ENCODE measurements around the gene TRIM7. TPM values are rescaled to one million over a fixed set of nuclear protein-coding genes. Genes with fewer than 3 reads are reported as not detected.

TRIM7 gene
- total and polyA plus RNA-seq, 7 donors: 0.55 to 5.3 (median 1.2) TPM

GRCh38 chr5:181153814-181154213 is 51.2 kb downstream of the TRIM7 start:
- Histone ChIP-seq H3K27ac (no peak overlapping the region), H3K4me3 (no peak overlapping the region), H3K9me3 (no peaks in the 10 kb centered on the region), H3K27me3 (peaks cover 0 to 27% (median 10%) of the 10 kb centered on the region in 3 donors), H3K4me1 (no peaks in the 10 kb centered on the region), H3K36me3 (no peaks in the 10 kb centered on the region)
- intact Hi-C loops (cut with DNase I): no loop called here
- no peak for TF ChIP-seq EP300 (IDR thresholded peaks at IDR 0.05)
- TF ChIP-seq POLR2A (IDR thresholded peaks at IDR 0.05): no peak
- TF ChIP-seq CTCF (IDR thresholded peaks at IDR 0.05): no peak
- TF ChIP-seq POLR2AphosphoS5 (IDR thresholded peaks at IDR 0.05): no peak
- 58 to 84% methylated on average over 5 of the region's 5 CpGs for WGBS, 2 donors
- DNase-seq: no peak

GRCh38 chr5:181152406-181152805 is 52.6 kb downstream of the TRIM7 start:
- Histone ChIP-seq H3K4me1 (no peaks in the 10 kb centered on the region), H3K4me3 (no peak overlapping the region), H3K9me3 (no peaks in the 10 kb centered on the region), H3K36me3 (no peaks in the 10 kb centered on the region), H3K27ac (no peak overlapping the region), H3K27me3 (peaks cover 0 to 41% (median 14%) of the 10 kb centered on the region in 3 donors)
- no peak for DNase-seq
- TF ChIP-seq EP300 (IDR thresholded peaks at IDR 0.05) (no peak), POLR2AphosphoS5 (IDR thresholded peaks at IDR 0.05) (no peak), CTCF (IDR thresholded peaks at IDR 0.05) (no peak), POLR2A (IDR thresholded peaks at IDR 0.05) (no peak)
- WGBS, 2 donors: 77 to 80% methylated on average over 9 of the region's 9 CpGs
- intact Hi-C loops (cut with DNase I): no loop called here

DNA sequence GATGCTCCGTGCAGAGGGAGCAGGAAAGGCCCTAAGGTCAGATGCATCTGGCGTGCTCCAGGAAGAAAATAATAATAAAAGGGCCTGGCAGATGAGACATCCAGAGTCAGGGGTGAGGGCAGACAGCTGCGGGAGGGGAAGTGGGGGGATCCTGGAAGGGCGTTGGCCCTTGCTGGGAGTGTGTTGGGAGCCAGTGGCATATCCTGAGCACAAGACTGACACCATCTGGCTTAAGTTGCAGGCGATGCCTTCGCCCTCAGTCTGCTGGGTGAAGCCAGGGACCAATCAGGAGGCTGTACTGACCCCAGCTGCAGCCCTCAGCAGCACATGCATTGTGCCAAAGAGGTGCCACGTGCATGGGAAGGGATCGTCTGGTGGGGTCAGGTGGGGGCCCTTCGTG is 53.9 kb downstream of the TRIM7 start:
- no peak for DNase-seq
- H3K9me3 ChIP-seq: no peaks in the 10 kb centered on the region
- 20 to 31% methylated on average over 9 of the region's 9 CpGs for WGBS, 2 donors
- intact Hi-C loops (cut with DNase I): no loop called here
- no peaks in the 10 kb centered on the region for H3K36me3 ChIP-seq
- no peak for TF ChIP-seq POLR2A (IDR thresholded peaks at IDR 0.05)
- TF ChIP-seq EP300 (IDR thresholded peaks at IDR 0.05): no peak
- TF ChIP-seq CTCF (IDR thresholded peaks at IDR 0.05): no peak
- no peak for TF ChIP-seq POLR2AphosphoS5 (IDR thresholded peaks at IDR 0.05)
- no peak overlapping the region for H3K4me3 ChIP-seq
- no peaks in the 10 kb centered on the region for H3K4me1 ChIP-seq
- H3K27me3 ChIP-seq: peaks cover 0 to 49% (median 14%) of the 10 kb centered on the region in 3 donors
- H3K27ac ChIP-seq: no peak overlapping the region

DNA sequence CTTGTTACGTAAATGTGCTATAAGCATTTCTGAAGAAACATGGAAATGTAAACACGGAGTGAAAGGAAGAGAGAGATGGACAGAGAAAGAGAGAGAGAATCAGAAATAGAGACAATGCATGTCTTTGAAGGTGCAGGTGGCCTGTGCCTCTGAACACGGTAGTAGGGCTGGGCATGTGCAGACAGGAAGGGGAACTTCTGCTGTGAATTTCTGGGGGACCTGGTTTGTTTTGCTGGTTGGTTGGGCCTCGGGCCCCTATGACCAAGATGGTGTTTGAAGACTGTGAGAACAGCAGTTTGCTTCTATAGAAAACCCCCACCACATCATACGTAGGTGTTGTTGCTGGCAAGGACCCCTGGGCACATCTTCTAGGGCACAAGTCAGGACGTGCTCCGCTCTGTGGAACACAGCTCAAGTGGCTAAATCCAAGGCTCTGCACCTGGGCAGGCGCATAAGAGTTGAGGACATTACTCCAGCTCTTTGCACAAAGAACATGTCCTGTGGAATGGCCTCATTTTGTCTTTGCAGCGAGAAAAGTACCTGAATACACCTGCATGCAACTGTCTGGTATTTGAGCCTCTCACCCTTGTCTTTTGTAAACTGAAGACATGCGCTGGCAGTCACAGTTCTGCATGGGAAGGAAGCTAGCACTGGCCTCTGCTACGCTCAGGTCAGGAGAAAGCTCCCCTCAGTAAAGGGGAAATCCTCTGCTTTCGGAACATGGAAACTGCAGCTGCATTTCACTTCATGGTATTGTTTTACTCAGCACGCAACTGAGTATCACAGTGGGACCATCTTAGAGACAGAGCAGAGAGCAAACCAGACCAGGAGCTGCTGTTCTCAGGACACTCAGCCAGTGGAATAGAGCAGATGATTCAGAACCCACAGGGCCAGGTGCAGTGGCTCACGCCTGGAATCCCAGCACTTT is 54.9 kb downstream of the TRIM7 start:
- Histone ChIP-seq H3K4me3 (no peak overlapping the region), H3K9me3 (no peaks in the 10 kb centered on the region), H3K27me3 (peaks cover 0 to 45% (median 14%) of the 10 kb centered on the region in 3 donors), H3K36me3 (no peaks in the 10 kb centered on the region), H3K27ac (no peak overlapping the region), H3K4me1 (no peaks in the 10 kb centered on the region)
- DNase-seq: no peak
- intact Hi-C loops (cut with DNase I): no loop called here
- no peak for TF ChIP-seq EP300 (IDR thresholded peaks at IDR 0.05)
- TF ChIP-seq CTCF (IDR thresholded peaks at IDR 0.05): no peak
- no peak for TF ChIP-seq POLR2A (IDR thresholded peaks at IDR 0.05)
- no peak for TF ChIP-seq POLR2AphosphoS5 (IDR thresholded peaks at IDR 0.05)
- 82 to 85% methylated on average over 14 of the region's 14 CpGs for whole genome bisulfite sequencing, 2 donors

Data from sigmoid colon (tissue), 7 donors.